ENCODE data around the gene BRI3.

BRI3 gene

DNA sequence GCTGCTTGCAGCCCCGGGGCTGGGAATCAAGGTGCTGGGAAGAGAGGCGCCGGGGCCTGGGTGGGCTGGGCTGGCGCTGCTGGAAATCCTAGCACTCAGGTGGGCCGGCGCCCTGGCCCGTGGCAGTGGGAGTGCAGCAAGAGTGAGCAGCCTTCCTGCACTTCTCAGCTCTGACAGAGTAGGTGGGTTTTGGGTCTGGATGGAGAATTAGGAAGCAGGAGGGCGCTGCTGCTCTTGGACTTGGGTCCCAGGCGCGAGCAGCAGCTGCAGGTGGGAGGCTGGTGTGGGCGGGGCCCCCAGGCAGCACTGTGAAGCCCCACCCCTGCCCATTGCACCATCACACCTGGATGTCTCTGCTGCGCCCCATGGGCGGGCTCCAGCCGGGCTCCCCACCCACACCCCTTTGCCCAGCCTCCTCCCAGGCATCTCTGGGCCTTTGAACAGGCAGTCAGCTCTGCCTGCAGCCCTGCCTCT, 6.0 kb downstream of the BRI3 start:
- ATAC-seq (ENCODE audit: insufficient read depth, low read depth) (no peak), DNase-seq (no peak)
- H3K4me1 ChIP-seq (ENCODE audit: insufficient read depth, low read length), result peaks cover 31% of the 10 kb centered on the region
- H3K79me2 ChIP-seq (ENCODE audit: insufficient read depth, low read length), result peaks cover 78% of the 10 kb centered on the region
- H3K27me3 ChIP-seq (ENCODE audit: insufficient read depth, low read length, poor library complexity), result no peaks in the 10 kb centered on the region
- peaks cover 72% of the 10 kb centered on the region for H3K36me3 ChIP-seq (ENCODE audit: insufficient read depth, low read length)
- no peak overlapping the region for H3K4me2 ChIP-seq (ENCODE audit: insufficient read depth, low read length)
- no peak overlapping the region for H3K9ac ChIP-seq (ENCODE audit: low read depth, low read length)
- no peaks in the 10 kb centered on the region for H3K9me3 ChIP-seq (ENCODE audit: insufficient read depth, low read length, severe bottlenecking)
- H2AFZ ChIP-seq (ENCODE audit: low read depth, low read length), result no peak overlapping the region
- H3K27ac ChIP-seq (ENCODE audit: low read length), result no peak overlapping the region
- no peak overlapping the region for H3K4me3 ChIP-seq (ENCODE audit: low read depth in 1 of 2, low read length in 2 of 2)
- TF ChIP-seq, protein P1, sequence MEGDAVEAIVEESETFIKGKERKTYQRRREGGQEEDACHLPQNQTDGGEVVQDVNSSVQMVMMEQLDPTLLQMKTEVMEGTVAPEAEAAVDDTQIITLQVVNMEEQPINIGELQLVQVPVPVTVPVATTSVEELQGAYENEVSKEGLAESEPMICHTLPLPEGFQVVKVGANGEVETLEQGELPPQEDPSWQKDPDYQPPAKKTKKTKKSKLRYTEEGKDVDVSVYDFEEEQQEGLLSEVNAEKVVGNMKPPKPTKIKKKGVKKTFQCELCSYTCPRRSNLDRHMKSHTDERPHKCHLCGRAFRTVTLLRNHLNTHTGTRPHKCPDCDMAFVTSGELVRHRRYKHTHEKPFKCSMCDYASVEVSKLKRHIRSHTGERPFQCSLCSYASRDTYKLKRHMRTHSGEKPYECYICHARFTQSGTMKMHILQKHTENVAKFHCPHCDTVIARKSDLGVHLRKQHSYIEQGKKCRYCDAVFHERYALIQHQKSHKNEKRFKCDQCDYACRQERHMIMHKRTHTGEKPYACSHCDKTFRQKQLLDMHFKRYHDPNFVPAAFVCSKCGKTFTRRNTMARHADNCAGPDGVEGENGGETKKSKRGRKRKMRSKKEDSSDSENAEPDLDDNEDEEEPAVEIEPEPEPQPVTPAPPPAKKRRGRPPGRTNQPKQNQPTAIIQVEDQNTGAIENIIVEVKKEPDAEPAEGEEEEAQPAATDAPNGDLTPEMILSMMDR (IDR thresholded peaks at IDR 0.05; ENCODE audit: borderline replicate concordance, extremely low read depth, low read length, poor library complexity, severe bottlenecking), result no peak
- TF ChIP-seq EZH2 (IDR thresholded peaks at IDR 0.05; ENCODE audit: borderline replicate concordance, low read depth, low read length, severe bottlenecking), result no peak
- H4K20me1 ChIP-seq (ENCODE audit: insufficient read depth, low read length), result peaks cover 86% of the 10 kb centered on the region

DNA sequence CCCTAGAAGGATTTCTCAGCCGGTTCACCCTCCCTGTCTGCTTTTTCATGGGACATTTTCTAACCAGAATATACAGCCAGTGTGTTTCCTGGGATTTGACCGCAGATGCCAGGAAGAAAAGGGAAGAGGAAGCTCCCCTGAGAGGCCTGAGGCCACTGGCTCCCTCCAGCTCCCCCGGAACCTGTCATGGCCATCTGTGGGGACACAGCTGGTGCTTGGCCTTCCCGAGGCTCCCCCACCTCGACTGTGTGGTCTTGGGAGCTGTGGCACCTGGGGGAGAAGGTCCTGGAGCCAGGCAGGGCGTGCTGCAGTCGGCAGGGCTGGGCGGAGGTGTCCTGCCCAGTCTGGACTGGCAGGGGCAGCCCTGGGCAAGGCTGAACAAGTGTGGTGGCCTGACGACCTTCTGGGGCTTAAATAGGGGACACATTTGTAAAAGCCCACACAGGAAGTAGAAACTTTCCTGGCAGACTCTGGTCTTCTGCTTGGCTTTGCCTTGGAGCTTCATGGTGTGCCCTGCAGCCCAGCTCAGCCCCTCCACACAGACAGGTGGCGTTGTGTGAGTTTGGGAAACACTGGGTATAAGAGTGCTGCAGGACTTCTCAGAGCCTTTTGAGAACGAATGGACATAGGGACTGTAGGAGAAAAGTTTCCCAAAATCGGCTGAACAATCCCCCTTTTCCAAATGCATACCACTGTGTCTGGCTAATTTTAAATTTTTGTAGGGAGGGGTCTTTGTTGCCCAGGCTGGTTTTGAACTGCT, 6.8 kb downstream of the BRI3 start:
- H3K9me3 ChIP-seq (ENCODE audit: insufficient read depth, low read length, severe bottlenecking), result no peaks in the 10 kb centered on the region

DNA sequence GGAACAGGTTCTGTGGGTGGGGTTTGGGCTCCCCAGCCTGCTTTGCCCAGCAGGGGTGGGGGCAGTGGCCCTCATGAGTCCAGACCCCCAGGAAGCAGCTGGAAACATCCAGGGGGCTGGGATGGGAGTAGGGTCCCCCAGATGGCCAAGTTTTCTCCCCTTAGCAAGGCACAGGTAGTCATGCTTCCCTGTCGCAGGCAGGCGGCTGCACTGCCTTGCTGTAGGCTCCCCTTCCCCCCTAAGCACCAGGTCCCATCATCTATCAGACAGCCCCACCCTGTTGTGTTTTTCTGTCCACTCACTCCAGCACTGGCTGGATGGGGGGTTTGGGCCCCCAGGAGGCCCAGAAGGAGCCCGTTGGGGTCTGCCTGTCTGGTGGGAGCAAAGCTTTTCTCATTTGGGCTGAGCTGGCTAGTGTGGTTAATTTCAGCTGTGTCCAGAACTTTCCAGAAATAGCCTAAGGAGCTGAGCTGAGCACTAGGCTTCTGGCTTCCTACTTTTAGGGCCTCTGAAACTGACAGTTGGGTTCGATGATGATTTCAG, 7.9 kb downstream of the BRI3 start:
- Histone ChIP-seq H3K27me3 (ENCODE audit: insufficient read depth, low read length, poor library complexity) (no peaks in the 10 kb centered on the region), H3K9ac (ENCODE audit: low read depth, low read length) (no peak overlapping the region), H3K36me3 (ENCODE audit: insufficient read depth, low read length) (peaks cover 69% of the 10 kb centered on the region), H3K4me2 (ENCODE audit: insufficient read depth, low read length) (no peak overlapping the region), H3K4me3 (ENCODE audit: low read depth in 1 of 2, low read length in 2 of 2) (no peak overlapping the region), H4K20me1 (ENCODE audit: insufficient read depth, low read length) (peaks cover 83% of the 10 kb centered on the region), H3K4me1 (ENCODE audit: insufficient read depth, low read length) (peaks cover 12% of the 10 kb centered on the region), H3K79me2 (ENCODE audit: insufficient read depth, low read length) (peaks cover 59% of the 10 kb centered on the region), H2AFZ (ENCODE audit: low read depth, low read length) (no peak overlapping the region), H3K9me3 (ENCODE audit: insufficient read depth, low read length, severe bottlenecking) (no peaks in the 10 kb centered on the region), H3K27ac (ENCODE audit: low read length) (no peak overlapping the region)
- no peak for TF ChIP-seq EZH2 (IDR thresholded peaks at IDR 0.05; ENCODE audit: borderline replicate concordance, low read depth, low read length, severe bottlenecking)
- TF ChIP-seq, protein P1 (IDR thresholded peaks at IDR 0.05; ENCODE audit: borderline replicate concordance, extremely low read depth, low read length, poor library complexity, severe bottlenecking), result no peak
- no peak for DNase-seq
- no peak for ATAC-seq (ENCODE audit: insufficient read depth, low read depth)

More for the DNA sequence above, 6.8 kb downstream of the BRI3 start:
- H2AFZ ChIP-seq (ENCODE audit: low read depth, low read length), result no peak overlapping the region
- peaks cover 71% of the 10 kb centered on the region for H3K36me3 ChIP-seq (ENCODE audit: insufficient read depth, low read length)
- TF ChIP-seq, protein P1 (IDR thresholded peaks at IDR 0.05; ENCODE audit: borderline replicate concordance, extremely low read depth, low read length, poor library complexity, severe bottlenecking), result no peak
- no peak for TF ChIP-seq EZH2 (IDR thresholded peaks at IDR 0.05; ENCODE audit: borderline replicate concordance, low read depth, low read length, severe bottlenecking)
- no peaks in the 10 kb centered on the region for H3K27me3 ChIP-seq (ENCODE audit: insufficient read depth, low read length, poor library complexity)
- peaks cover 82% of the 10 kb centered on the region for H4K20me1 ChIP-seq (ENCODE audit: insufficient read depth, low read length)
- H3K4me1 ChIP-seq (ENCODE audit: insufficient read depth, low read length), result peaks cover 24% of the 10 kb centered on the region
- H3K9ac ChIP-seq (ENCODE audit: low read depth, low read length), result no peak overlapping the region
- no peak overlapping the region for H3K4me2 ChIP-seq (ENCODE audit: insufficient read depth, low read length)
- peaks cover 71% of the 10 kb centered on the region for H3K79me2 ChIP-seq (ENCODE audit: insufficient read depth, low read length)
- no peak overlapping the region for H3K4me3 ChIP-seq (ENCODE audit: low read depth in 1 of 2, low read length in 2 of 2)
- ATAC-seq (ENCODE audit: insufficient read depth, low read depth), result no peak
- H3K27ac ChIP-seq (ENCODE audit: low read length), result no peak overlapping the region
- DNase-seq, result no peak
